ENCODE results near the gene SULF2.

GRCh38 chr20:47647994-47648393, 137.3 kb downstream of the SULF2 start:
- TF ChIP-seq YY1 (IDR thresholded peaks at IDR 0.05; ENCODE audit: insufficient read depth, insufficient read length): no peak
- TF ChIP-seq ZNF274 (IDR thresholded peaks at IDR 0.05; ENCODE audit: low read depth, low read length): no peak
